GM06990 (cell line): ENCODE results near the gene RNASE2.
A peak's percentile ranks its signal among the peaks of the same experiment; 100 is the strongest.

Experiments used
- DNase-seq: peaks from one replicate; pipeline ENCODE4 v3.0.0-alpha.2; 2011; ENCODE audit not compliant: insufficient read length; ENCODE audit errors: extremely low read depth
- H3K27me3 ChIP-seq: replicated peaks from 2 replicates; pipeline ENCODE4 v1.6.0; 2011; ENCODE audit warnings: low read length; ENCODE audit not compliant: control insufficient read depth, insufficient read depth
- H3K36me3 ChIP-seq: 2 replicates; pipeline ENCODE4 v1.5.1; 2011; ENCODE audit warnings: low read length; ENCODE audit not compliant: control insufficient read depth, insufficient read depth
- H3K4me3 ChIP-seq: replicated peaks from 2 replicates; pipeline ENCODE4 v1.5.1; 2011; ENCODE audit warnings: low read depth, mild to moderate bottlenecking, control low read depth, low read length
- CTCF ChIP-seq: IDR thresholded peaks from 2 replicates; pipeline ENCODE4 v1.5.1; 2011; ENCODE audit warnings: low read length, control low read depth, mild to moderate bottlenecking, inconsistent platforms; ENCODE audit not compliant: insufficient read depth, poor library complexity, severe bottlenecking

RNASE2 gene

GRCh38 chr14:20970983-20971704 lies 15.9 kb downstream of the RNASE2 start:
- peak; percentile 88 for DNase-seq
- TF ChIP-seq CTCF = peak; percentile 100
- H3K27me3 ChIP-seq = no peaks in the 10 kb centered on the region
- H3K4me3 ChIP-seq = peak overlapping the region; percentile 63
- no peaks in the 10 kb centered on the region for H3K36me3 ChIP-seq

- no peak for TF ChIP-seq CTCF
- H3K4me3 ChIP-seq = peak overlapping the region; percentile 63
These were observed 16.4 kb downstream of the RNASE2 start for GRCh38 chr14:20971705-20972021.

GRCh38 chr14:20973501-20973900 lies 18.2 kb downstream of the RNASE2 start:
- TF ChIP-seq CTCF = no peak
- H3K4me3 ChIP-seq = no peak overlapping the region

More at GRCh38 chr14:20971705-20972021, 16.4 kb downstream of the RNASE2 start:
- Histone ChIP-seq H3K36me3 (no peaks in the 10 kb centered on the region), H3K27me3 (no peaks in the 10 kb centered on the region)
- no peak for DNase-seq

GRCh38 chr14:20976291-20976690 lies 21.0 kb downstream of the RNASE2 start:
- Histone ChIP-seq H3K36me3 (no peaks in the 10 kb centered on the region), H3K27me3 (no peaks in the 10 kb centered on the region), H3K4me3 (no peak overlapping the region)
- TF ChIP-seq CTCF = no peak
- no peak for DNase-seq

More at GRCh38 chr14:20973501-20973900, 18.2 kb downstream of the RNASE2 start:
- DNase-seq = no peak
- Histone ChIP-seq H3K27me3 (no peaks in the 10 kb centered on the region), H3K36me3 (no peaks in the 10 kb centered on the region)

- DNase-seq = no peak
- no peak for TF ChIP-seq CTCF
- no peaks in the 10 kb centered on the region for H3K36me3 ChIP-seq
- H3K4me3 ChIP-seq = no peak overlapping the region
- H3K27me3 ChIP-seq = no peaks in the 10 kb centered on the region
These were observed 23.4 kb downstream of the RNASE2 start for GRCh38 chr14:20978687-20979086.

GRCh38 chr14:20980906-20981305 lies 25.6 kb downstream of the RNASE2 start:
- no peak for TF ChIP-seq CTCF
- Histone ChIP-seq H3K36me3 (no peaks in the 10 kb centered on the region), H3K27me3 (no peaks in the 10 kb centered on the region), H3K4me3 (no peak overlapping the region)
- DNase-seq = no peak
